Left cardiac atrium (tissue), 4 donors: Measurements from ENCODE around the gene MRPL54. TPM values are rescaled to one million over a fixed set of nuclear protein-coding genes. Genes with fewer than 3 reads are reported as not detected.

Source experiments
- ATAC-seq, 2 donors: fragments of 200-7000 bp; cut with Tn5 transposase; one replicate each; pipeline ENCODE4 v1.9.1; 2020; ENCODE audit warnings: mild to moderate bottlenecking in 2 of 2, moderate library complexity in 2 of 2
- DNase-seq: peaks from one replicate; pipeline ENCODE4 v3.0.0-alpha.2; 2020
- intact Hi-C, 2 donors: fragments of 100-400 bp; cut with DNase I; formaldehyde crosslinking; loops; one replicate each; pipeline versions ENCODE4 v1.14.1 to v1.15.1; 2022 to 2023
- long read RNA-seq: library from polyadenylated mRNA; unstranded; transcript quantifications from one replicate; pipeline ENCODE4 v2.0.0, GENCODE V29; 2021
- total RNA-seq, 2 donors: library from RNA; stranded (reverse); fragmentation: NEBNext Ultra II Directional; extraction: Animal tissue kit (Norgen Biotek cat#: 25700); gene quantifications; one replicate each; pipeline ENCODE4 v1.2.1, GENCODE V29; 2021
- donor health status: DM: no; HTN: yes; CAD: no.
- donor health status: DM: no; HTN: yes; CAD: no; lungs with severe emphysema.
- donor health status: DM: yes; HTN: yes; CAD: no.
- donor health status: Dilated cardiomyopathy.

The MRPL54 gene
- total RNA-seq: 10 to 100 TPM; 63.6 to 68.9 TPM
- long read RNA-seq, partial matches to known transcripts: 0 of 3 reads
- long read RNA-seq, other reads (novel, unspliced or antisense): 0 of 3 reads

DNA sequence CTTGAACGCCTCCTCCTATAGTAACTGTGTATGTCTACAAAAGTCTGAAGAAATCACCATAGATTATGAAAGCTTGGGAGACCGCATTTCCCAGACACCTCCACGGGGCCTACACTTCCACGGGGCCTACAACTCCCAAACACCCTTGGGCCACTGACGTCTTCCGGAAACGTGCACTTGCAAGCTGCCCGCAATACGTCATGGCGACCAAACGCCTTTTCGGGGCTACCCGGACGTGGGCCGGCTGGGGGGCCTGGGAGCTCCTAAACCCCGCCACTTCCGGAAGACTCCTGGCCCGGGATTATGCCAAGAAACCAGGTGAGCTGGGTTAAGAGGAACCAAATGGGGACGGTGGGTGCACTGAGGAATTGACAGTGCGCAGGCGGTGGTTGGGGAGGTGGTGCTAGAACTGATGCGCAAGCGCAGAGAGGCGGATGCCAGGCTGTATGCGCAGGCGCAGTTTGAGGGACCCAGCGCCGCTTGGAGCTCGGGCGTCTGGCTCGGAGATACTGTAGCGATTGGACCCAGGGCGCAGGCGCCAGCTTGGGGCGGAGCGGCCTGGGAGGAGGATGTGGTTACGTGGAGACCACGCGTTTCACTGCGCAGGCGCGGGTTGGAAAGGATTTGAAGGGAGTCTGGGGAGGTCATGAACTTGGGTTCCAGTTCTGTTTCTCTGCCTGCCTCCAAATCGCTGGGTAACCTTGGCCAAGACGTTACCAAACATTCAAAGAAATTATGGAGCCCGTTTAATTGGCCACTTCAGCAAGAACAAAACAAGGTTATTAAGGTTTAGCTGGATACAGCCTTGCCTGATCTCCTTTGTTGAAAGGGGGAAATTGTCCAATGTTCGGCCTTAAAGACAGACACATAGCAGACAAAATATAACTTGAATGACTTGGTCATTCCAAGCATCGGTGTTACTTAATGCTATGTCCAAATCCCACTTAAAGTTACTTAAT is at the start of gene MRPL54:
Gene MRPL54 (plus strand): TSS at position 182 of the 959 bp plus-strand sequence. CDS start 19 bp downstream, at position 201.
- intact Hi-C loops: loop anchor here in 1 of 2 donors (10.0 kb wide), 1 partner anchor 202 kb away; no protein-coding TSS in a partner anchor
- ATAC-seq (peak; percentile 95 to 96), DNase-seq (peak; percentile 99)

- DNase-seq (no peak), ATAC-seq (no peak)
- intact Hi-C loops: no loop called here
Observed at GRCh38 chr19:3716147-3716668, 46.3 kb upstream of the MRPL54 start.

GRCh38 chr19:3719868-3720267 is 42.6 kb upstream of the MRPL54 start:
- intact Hi-C loops: no loop called here
- DNase-seq: no peak
- ATAC-seq: no peak

GRCh38 chr19:3720349-3720917 is 42.0 kb upstream of the MRPL54 start:
- no peak for ATAC-seq
- intact Hi-C loops: no loop called here
- no peak for DNase-seq

GRCh38 chr19:3721131-3721886 is 41.2 kb upstream of the MRPL54 start:
- intact Hi-C loops: no loop called here
- ATAC-seq: peak; percentile 88 to 90
- peak; percentile 85 for DNase-seq

- no peak for DNase-seq
- ATAC-seq: peak in 1 of 2 donors; percentile 6
- intact Hi-C loops: no loop called here
Observed at GRCh38 chr19:3721887-3722442, 40.5 kb upstream of the MRPL54 start.

DNA sequence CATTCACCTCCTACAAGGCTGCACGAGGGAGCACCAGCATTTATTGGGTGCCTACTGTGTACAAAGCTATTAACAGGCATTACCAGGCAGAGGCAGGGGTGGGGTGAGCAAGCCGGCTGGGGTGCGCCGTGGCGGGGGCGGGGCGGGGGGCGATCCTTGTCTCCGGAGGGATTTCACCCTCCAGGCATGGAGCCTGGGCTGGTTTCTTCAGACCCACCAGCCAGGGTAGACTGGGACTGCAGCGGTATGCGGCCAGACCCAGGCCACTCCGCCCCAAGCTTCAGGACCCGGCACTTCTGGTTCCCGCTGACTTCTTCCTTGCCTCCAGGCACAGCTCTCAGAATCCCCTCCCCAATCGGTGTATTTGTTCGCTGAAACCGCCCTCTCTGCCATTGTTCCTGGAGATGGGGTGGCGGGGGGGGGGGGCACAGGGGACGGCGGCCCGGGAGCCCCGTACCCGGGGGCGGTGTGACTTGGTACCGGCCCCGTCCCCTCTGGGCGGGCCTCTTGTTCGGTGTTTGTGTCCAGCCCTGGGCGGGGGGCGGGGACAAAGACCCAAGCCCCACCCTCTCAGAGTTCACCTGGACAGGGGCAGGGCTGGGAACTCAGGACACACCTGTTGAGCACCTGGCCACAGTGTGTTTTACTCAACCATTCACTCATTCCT is 39.9 kb upstream of the MRPL54 start:
- intact Hi-C loops: no loop called here
- ATAC-seq (no peak), DNase-seq (no peak)

DNA sequence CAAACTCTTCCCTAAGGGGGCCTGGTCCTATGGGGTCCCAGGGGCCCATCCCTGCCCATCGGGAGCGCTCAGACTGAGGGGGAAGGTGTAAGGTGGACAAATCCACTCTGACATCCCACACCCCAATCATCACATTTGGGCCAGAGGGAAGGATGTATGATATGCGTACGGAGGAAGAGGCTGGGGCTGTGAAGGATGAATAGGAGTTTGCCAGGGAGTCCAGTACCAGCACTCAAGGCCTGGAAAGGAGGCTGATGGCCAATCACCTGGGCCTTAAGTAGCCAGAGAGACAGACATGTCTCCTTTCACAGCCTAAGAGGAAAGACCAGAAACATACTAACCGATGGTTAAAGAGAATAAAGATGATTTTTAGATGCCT is 39.4 kb upstream of the MRPL54 start:
- intact Hi-C loops: no loop called here
- DNase-seq (no peak), ATAC-seq (no peak)

DNA sequence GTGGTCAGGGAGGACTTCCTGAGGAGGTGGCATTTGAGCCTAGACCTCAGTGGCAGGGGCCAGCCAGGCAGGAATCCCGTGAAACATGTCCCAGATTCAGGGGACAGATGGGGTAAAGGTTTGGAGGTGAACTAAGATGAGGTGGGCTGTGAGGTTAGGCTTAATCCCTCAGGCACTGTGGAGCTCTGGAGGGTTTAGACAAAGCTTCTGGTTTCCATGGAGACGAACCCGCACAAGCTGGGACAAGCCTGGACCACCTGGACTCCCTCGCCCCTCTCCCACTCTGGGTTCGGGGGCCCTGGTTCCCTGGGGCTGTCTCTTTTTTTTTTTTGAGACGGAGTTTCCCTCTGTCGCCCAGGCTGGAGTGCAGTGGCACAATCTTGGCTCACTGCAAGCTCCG is 38.6 kb upstream of the MRPL54 start:
- DNase-seq (no peak), ATAC-seq (no peak)
- intact Hi-C loops: no loop called here

- ATAC-seq: no peak
- intact Hi-C loops: no loop called here
- no peak for DNase-seq
Observed at GRCh38 chr19:3725121-3725520, 37.4 kb upstream of the MRPL54 start.

DNA sequence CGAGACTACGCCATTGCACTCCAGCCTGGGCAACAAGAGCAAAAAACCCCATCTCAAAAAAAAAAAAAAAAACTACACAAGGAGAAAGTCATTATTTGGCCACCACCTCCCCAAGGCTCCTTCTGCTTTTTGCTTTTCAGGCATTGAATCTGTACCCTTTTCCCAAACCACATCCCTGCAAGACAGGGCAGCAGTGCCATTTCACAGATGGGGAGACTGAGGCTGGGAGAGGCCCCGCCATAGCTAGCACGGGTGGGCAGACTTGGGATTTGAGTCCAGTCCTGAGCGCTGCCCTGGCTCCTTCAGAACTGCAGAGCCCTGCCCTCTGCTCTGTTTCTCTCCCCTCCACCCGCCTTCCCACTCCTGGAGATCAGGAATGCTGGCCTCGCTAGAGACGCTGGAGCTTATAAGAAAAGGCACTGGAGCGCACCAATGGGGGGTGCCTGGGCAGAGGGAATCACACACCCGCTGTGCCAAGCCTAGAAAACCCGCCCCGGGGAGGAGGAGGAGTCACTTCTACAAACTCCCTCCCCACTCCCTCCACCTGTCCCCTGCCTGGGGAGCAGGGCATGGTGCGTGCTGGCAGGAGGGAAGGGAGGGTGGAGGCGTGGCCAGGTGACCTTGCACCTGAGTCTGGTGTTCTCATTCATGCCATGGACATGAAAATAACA is 36.7 kb upstream of the MRPL54 start:
- no peak for ATAC-seq
- no peak for DNase-seq
- intact Hi-C loops: no loop called here

GRCh38 chr19:3730457-3730958 is 32.0 kb upstream of the MRPL54 start:
- no peak for ATAC-seq
- DNase-seq: no peak
- intact Hi-C loops: no loop called here

DNA sequence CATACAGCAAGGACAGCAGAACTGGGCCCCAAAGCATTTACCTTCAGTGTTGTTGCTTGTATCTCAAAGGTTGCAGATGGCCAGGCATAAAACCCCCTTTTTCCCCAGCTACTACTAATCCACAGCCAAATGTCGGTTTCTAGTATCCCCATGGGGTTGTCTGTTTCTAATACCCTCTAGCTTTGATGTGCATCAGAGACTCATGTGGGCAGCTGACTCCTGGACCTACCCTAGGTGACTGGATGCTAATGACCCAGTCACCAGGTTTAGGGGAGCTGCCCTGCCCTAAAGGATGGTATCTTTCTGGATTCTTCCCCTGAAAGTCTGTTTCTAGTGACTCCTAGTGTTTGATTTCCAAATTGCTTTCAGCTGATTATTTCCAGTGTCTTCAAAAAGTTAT is 30.4 kb upstream of the MRPL54 start:
- intact Hi-C loops: no loop called here
- DNase-seq: no peak
- no peak for ATAC-seq

- DNase-seq (no peak), ATAC-seq (no peak)
- intact Hi-C loops: no loop called here
Observed at GRCh38 chr19:3733549-3734309, 28.8 kb upstream of the MRPL54 start.

DNA sequence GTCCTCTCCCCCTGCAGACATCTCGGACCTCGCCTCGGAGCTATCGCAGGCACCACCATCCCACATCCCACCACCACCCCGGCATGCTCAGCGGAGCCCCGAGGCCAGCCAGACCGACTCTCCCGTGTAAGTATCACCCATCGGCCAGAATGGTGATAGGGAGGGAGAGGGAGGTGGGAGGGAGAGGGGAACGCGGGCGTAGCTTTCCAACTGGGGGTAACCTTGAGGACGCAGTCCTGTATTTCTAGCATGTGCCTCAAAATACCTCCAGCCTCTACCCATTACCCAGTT is 28.2 kb upstream of the MRPL54 start:
- DNase-seq (no peak), ATAC-seq (no peak)
- intact Hi-C loops: no loop called here

GRCh38 chr19:3736106-3736724 is 26.3 kb upstream of the MRPL54 start:
- DNase-seq (no peak), ATAC-seq (no peak)
- intact Hi-C loops: no loop called here
